ENCODE results near the gene CATSPERD.

Gene CATSPERD

DNA sequence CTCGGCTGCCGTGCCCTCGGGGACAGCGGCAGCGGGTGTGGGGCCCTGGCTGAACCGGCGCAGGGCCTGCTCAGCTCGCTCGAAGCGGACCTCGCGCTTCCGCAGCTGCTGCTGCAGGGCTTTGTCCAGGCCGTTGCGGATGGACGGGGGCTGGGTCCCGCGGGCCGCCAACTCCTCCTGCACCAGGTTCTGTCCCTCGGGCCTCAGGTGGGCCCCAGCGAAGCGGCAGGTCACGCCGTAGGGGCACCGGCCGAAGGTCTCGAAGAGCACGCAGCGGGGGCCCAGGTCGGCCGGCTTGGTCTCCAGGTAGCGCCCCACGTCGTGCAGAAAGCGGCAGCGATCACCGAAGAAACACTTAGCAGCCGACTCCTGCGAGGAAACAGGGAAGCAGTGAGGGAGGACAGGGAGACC lies 68.9 kb downstream of the CATSPERD start:
- DNase-seq, result no peak

DNA sequence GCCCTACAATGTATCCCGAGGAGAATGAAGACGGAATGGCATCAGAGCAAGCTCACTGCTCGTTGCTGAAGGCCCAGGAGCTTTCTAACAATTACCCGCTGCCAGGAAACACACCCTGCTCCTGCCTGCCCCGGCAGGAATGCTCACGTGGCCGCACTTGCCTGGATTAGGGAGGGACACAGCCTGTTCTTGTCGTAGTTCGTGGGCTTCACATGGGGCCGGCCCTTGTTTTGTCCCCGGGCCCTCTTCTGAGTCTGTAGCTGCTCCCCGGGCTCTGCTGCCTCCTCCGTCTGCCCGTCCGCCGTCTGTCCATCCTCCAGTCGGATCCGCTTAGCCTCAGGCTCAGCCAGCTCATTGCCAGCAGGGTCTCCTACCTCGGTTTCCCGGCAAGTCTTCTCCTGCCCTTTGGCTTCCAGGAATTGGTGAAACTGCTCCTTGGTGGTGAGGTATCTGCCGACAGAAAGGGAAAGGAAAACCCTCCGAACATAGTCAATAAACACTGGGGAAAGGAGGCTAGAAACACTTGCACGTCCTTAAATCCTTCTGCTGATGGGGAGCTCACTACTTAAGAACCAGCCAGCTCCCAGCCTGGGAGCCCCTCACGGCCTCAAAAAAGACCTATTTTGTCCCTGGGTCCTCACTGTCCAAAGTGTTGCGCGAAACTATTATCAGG lies 69.6 kb downstream of the CATSPERD start:
- DNase-seq, result no peak

GRCh38 chr19:5790559-5791520 lies 70.4 kb downstream of the CATSPERD start, which contains the start of gene DUS3L:
Gene DUS3L, minus strand, starts transcription at chr19:5791163. Its CDS starts 22 bp downstream, at chr19:5791141.
- DNase-seq, result peak; percentile 95

- no peak for DNase-seq
Measured at GRCh38 chr19:5792224-5792623, 71.8 kb downstream of the CATSPERD start.

GRCh38 chr19:5793188-5793587 lies 72.8 kb downstream of the CATSPERD start:
- no peak for DNase-seq

DNA sequence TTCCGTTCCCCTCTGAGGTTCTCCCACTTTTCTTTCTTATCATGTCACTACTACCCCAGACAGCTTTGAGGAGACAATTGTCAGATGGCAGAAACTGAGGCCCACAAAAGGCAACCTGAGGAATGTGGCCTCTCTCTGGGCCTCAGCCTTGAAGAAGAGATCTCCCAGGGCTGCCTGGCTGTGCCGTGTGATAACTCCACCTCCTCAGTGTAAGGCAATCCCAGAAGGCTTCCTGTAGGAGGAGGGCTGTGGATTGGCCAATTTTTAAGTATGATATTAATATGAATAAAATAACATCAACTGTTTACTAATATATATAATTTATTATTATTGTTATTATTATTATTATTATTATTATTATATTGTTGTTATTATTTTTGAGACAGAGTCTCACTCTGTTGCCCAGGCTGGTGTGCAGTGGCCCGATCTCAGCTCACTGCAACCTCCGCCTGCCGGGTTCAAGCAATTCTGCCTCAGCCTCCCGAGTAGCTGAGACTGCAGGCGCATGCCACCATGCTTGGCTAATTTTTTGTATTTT lies 75.0 kb downstream of the CATSPERD start:
- no peak for DNase-seq

GRCh38 chr19:5798244-5798643 lies 77.8 kb downstream of the CATSPERD start:
- no peak for DNase-seq

DNA sequence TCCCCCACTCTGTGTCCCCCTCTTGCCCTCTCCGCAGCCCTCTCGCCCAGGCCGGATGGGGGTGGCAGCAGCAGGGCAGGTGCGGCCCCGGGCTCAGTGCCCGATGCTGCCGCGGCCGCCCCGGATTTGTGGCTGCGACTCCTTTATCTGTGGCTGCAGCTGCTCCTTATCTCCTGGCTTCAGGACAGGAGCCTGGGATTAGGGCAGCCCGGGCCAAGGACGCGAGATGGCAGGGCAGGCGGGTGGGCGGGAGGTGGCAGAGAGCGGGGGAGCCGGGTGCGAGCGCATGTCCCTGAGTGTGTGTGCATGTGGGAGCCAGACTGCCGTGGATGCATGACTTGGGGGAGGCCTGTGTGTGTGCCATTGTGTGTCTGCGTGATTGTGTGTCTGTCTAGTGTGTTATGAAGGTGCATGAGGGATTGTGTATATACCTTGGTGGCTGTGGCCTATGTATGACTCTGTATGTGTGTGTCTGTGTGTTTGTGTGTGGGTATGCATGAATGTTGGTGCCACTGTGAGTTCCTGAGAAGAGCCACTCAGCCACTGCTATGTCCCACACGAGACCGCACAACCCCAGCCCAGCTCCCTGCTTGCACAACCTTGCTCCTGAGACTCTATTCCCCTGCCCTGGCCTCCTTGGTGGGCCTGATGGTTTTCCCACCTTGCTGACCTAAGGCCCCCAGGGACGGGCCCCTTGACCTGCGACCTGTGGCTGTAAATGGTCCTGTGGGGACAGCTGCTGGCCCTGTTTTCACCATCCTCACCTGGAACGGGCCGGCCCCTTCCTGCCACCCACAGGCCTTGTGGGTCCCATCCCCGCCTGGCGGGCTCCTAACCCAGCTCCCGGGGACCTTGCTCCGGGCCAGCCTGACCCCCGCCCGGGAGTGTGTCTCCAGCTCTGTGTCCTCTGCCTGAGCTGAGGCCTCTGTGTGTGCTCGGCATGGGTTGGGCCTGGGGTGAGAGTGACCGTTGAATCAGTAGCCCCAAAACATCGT lies 79.1 kb downstream of the CATSPERD start:
- DNase-seq, result no peak

DNA sequence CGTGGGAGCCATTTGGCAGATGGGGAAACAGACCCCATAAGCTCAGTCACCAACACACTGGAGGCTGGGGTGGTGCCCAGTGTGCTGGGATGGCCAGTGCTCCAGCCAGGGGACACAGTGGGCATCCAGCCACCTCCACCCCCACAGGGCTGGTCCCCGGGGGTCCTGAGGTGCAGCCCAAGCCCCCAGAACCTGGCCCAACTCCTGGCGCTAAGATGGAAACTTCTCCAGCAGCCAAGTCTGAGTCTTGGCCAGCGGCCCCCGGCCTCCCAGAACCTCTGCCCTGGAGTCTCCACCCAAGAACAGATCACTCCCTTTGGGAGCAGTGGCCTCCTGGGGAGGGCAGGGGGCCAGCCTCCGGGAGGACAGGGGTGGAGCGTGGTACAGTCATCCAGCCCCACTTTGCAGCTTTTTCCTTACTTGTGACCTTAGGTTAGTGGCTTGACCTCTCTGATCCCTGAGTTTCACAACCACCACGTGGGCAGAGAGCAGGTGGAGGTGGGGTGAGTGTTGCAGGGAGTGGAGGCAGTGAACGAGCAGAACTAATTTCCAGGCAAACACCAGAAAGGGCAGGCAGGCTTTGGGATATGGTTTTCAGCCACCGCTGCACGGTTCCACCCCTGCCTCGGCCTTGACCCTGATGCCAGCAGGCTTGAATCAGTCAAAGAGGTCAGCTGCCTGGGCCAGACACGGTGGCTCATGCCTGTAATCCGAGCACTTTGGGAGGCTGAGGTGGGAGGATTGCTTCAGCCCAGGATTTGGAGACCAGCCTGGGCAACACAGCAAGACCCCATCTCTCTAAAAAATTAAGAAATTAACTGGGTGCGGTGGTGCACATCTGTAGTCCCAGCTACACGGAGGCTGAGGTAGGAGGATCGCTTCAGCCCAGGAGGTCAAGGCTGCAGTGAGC lies 80.2 kb downstream of the CATSPERD start:
- no peak for DNase-seq

DNA sequence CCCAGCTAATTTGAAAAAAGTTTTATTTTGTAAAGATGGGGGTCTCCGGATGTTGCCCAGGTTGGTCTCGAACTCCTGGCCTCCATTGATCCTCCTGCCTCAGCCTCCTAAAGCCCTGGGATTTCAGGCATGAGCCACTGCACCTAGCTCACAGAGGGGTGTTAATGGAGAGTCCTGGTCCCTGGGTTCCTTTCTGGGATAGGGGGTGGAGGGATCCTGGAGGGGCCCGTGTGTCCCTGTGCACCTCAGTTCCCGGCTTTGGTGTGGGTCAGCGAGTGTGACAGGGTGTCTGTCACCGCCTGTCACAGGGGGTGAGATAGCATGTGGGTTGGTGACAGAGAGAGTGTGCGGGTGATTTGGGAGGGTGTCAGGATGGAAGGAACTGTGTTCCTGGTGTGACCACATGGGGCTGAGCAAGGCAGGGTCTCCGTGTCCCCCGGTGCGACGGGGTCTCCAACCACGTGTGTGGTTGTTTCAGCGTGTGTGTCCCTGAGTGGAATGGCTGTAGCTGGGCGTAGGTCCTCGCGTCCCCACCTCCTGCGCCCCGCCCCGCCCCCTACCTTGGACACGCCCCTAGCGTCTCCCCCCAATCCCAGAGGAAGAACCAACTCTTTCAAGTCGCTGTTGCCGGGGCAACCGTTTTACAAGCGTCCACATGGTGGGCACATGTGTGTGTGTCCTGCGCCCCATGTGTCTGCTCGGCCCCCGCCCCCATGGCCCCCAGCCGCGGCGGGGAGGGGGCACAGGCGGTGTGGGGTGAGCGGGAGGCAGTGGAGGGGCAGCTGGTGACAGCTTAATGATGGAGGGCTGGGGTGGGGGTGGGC lies 81.6 kb downstream of the CATSPERD start:
- no peak for DNase-seq

DNA sequence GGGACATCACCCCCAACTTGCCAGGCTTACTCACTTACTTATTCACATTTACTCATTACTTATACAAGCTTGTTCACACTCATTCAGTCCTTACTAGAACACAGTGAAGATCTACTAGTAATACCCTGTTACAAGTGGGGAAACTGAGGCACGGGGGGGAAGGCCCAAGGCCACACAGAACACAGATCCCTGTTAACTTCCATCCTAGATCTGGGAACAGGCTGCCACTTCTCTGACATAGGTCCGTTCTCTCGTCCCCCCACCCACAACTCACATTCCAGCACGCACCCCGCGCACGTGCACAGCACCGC lies 83.0 kb downstream of the CATSPERD start:
- DNase-seq, result no peak

DNA sequence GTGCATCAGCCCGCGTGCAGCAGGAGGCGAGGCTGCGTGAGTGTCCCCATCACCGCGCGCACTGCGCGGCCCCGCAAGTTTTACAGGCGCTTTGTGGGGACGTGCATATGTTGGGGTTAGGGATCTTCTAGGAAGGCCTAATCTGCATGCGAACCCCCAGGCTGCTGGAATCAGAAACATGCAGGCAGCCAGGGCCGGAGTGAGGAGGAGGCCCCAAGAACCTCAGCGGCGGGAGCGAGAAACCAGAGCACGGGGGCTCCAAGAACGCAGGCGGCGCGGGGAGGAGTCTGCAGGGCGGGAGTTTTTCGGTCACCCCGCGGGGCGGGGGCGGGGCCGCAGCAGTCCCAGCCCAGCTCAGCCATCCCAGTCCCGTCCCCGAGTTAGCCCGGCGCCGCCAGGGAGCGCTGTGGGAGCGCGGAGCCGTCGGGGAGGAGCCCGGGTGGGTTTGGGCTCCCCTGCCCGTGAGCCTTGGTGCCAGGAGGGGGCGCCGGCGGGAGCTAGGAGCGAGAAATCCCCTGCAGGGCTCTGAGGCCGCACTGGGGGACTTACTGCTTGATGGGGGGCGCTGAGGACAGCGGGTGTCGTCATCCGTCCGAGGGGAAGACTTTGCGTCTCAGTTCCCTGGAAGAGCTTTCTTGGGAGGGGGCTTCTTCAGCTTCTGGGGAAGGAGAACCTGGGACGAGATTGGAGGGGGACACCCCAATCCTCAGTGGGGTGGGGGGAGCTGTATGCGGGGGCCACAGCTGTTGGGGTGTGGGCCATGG lies 83.5 kb downstream of the CATSPERD start:
- peak; percentile 90 for DNase-seq

DNA sequence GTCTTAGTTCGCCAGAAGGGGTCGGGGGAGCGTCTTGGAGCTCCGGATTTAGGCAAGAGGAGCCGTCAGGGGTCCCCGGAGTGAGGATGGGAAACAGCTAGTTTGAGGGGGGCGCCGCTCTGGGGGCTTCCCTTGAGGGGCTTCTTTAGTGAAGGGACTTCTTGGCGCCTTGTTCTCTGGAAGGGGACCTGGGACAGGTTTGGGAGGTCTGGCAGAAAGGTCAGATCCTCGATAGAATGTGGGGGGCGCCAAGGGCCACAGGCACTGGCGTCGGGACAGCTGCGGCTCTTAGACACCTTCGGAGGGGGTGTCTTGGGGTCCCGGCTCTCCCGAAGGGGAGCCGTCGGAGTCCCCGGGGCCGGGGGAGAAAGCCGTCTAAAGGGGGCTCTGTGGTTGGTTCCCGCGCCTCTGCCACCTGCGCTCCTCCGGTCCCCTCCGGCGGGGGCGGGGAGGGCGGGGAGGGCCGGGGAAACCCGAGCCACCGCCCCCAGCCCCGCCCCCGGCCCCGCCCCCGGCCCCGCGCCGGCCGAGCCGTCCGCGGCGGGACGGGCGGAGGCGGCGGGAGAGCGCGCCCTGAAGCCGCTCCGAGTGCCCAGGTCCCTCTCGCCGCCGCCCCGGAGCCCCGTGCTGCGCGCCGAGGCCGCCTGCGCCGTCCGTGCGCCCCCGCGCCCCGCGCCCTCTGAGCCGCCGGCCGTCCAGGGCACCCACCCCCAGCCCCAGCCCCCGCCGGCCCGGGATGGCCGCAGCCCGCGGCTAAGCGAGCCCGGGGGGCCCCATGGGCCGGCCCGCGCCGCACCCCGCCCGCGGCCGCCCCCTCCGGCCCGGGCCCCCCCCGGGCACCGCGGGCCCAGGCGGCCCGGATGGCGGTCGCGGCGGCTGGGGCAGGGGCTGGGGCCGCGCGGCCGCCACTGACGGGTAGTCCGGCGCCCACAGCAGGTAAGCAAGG lies 84.4 kb downstream of the CATSPERD start, which contains the start of gene NRTN:
Gene NRTN, plus strand, starts transcription at position 552 of the 946 bp plus-strand sequence. CDS start 19,099 bp downstream, outside the sequence.
- DNase-seq, result peak; percentile 48

DNA sequence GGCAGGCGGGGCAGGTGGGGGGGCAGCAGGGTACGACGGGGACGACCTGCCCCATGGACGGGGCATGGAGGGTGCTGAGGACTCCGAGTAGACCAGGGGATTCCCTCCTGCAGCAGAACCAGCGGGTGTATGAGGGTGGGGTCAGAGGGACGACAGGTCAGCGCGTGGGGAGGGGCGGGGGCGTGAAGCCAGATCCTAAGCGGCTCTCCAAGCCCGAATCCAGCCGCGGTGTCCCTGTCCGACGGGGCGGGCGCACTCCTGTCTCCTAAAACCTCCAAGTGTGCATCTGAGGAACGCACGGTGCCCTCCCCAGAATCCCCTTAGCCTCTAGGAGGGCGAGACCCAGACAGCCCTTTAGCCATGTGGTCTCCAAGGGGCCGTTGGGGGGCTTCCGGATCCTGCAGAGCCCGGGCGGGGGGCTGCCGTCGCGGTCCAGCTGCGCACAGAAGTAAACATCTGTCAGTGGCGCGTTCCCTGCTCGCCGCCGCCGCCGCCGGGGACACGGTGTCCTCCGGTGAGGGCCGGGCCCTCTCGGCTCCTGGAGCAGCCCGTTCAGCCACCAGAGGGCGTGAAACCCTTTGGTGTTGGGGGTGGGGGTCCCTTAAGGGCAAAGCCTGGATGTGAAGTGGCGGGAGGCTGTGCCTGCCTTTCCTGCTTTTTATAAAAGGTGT lies 85.2 kb downstream of the CATSPERD start:
- DNase-seq, result peak; percentile 35

GRCh38 chr19:5806133-5806489 lies 85.7 kb downstream of the CATSPERD start:
- DNase-seq, result no peak

GRCh38 chr19:5806905-5807304 lies 86.5 kb downstream of the CATSPERD start:
- DNase-seq, result no peak

GRCh38 chr19:5808120-5808816 lies 87.8 kb downstream of the CATSPERD start:
- DNase-seq, result no peak
